CD4-positive, alpha-beta T cell treated with Interleukin-1 beta for 1 hour (primary cell): ENCODE measurements around the gene KLF16.

Experiments
- DNase-seq, 2 donors: peaks; one replicate each; pipeline ENCODE4 v3.0.0-alpha.2; 2020 to 2022

The KLF16 gene

GRCh38 chr19:1805401-1806183 is 57.8 kb downstream of the KLF16 start:
- no peak for DNase-seq

- DNase-seq: no peak
Observed at GRCh38 chr19:1804858-1805257, 58.5 kb downstream of the KLF16 start.
